Esophagus (tissue), 2 donors: ENCODE results near the gene GRID1. TPM values are rescaled to one million over a fixed set of nuclear protein-coding genes. Genes with fewer than 3 reads are reported as not detected.

ENCODE experiments used
- H3K27ac ChIP-seq, 2 donors: one replicate each; pipeline ENCODE4 v1.5.1; 2013; ENCODE audit warnings: low read depth in 2 of 2, mild to moderate bottlenecking in 2 of 2, inconsistent platforms in 1 of 2, low read length in 1 of 2, moderate library complexity in 1 of 2
- H3K27me3 ChIP-seq, 2 donors: one replicate each; pipeline ENCODE4 v1.6.1; 2013; ENCODE audit warnings: low read length in 2 of 2, control low read depth in 1 of 2, mild to moderate bottlenecking in 1 of 2; ENCODE audit not compliant: insufficient read depth in 2 of 2, control insufficient read depth in 1 of 2
- H3K36me3 ChIP-seq, 2 donors: one replicate each; pipeline ENCODE4 v1.6.1; 2013; ENCODE audit warnings: low read length in 1 of 2; ENCODE audit not compliant: control insufficient read depth in 2 of 2, insufficient read depth in 2 of 2
- H3K4me1 ChIP-seq, 2 donors: one replicate each; pipeline ENCODE4 v1.6.1; 2013; ENCODE audit warnings: low read length in 1 of 2; ENCODE audit not compliant: control insufficient read depth in 2 of 2, insufficient read depth in 2 of 2
- H3K4me3 ChIP-seq, 2 donors: one replicate each; pipeline ENCODE4 v1.5.1; 2013; ENCODE audit warnings: low read length in 2 of 2, mild to moderate bottlenecking in 2 of 2, low read depth in 1 of 2, moderate library complexity in 1 of 2
- H3K9me3 ChIP-seq, 2 donors: one replicate each; pipeline ENCODE4 v1.6.1; 2013; ENCODE audit warnings: mild to moderate bottlenecking in 2 of 2, low read depth in 1 of 2, low read length in 1 of 2, moderate library complexity in 1 of 2; ENCODE audit not compliant: control insufficient read depth in 2 of 2, insufficient read depth in 1 of 2
- WGBS, 2 donors: extraction: QIAGEN DNeasy Blood & Tissue Kit; methylation state at CpG; one replicate each; pipeline ENCODE4 v1.1.7; 2013; 5-methylcytosine and 5-hydroxymethylcytosine counted together
- polyA plus RNA-seq, 2 donors: library from polyadenylated mRNA; stranded (reverse); fragments of 200-250 nt; gene quantifications; one replicate each; pipeline ENCODE4 v1.2.3, GENCODE V29; 2013
- donor health status: healthy with polysubstance abuse.
- donor health status: Bipolar disorder and iron deficiency.

Gene GRID1
- polyA plus RNA-seq, 2 donors, result 0.04 to 0.32 TPM

- H3K27me3 ChIP-seq, result no peaks in the 10 kb centered on the region
- H3K36me3 ChIP-seq, result no peaks in the 10 kb centered on the region
- 90% methylated on average over 7 of the region's 7 CpGs for WGBS, 2 donors
- no peak overlapping the region for H3K27ac ChIP-seq
- peaks cover 0 to 2% of the 10 kb centered on the region in 2 donors for H3K4me1 ChIP-seq
- H3K4me3 ChIP-seq, result no peak overlapping the region
- no peaks in the 10 kb centered on the region for H3K9me3 ChIP-seq
Measured at GRCh38 chr10:86266446-86267242, 100.0 kb downstream of the GRID1 start.

GRCh38 chr10:86265895-86266259, 100.7 kb downstream of the GRID1 start:
- Histone ChIP-seq H3K4me1 (peaks cover 0 to 2% of the 10 kb centered on the region in 2 donors), H3K4me3 (no peak overlapping the region), H3K36me3 (no peaks in the 10 kb centered on the region), H3K27ac (no peak overlapping the region), H3K9me3 (no peaks in the 10 kb centered on the region), H3K27me3 (no peaks in the 10 kb centered on the region)
- 82 to 91% methylated on average over 3 of the region's 3 CpGs for WGBS, 2 donors

GRCh38 chr10:86265236-86265894, 101.2 kb downstream of the GRID1 start:
- Histone ChIP-seq H3K4me3 (no peak overlapping the region), H3K27ac (no peak overlapping the region), H3K4me1 (peaks cover 0 to 2% of the 10 kb centered on the region in 2 donors), H3K27me3 (no peaks in the 10 kb centered on the region), H3K9me3 (no peaks in the 10 kb centered on the region), H3K36me3 (no peaks in the 10 kb centered on the region)
- WGBS, 2 donors, result 70 to 77% methylated on average over 8 of the region's 8 CpGs

- Histone ChIP-seq H3K4me3 (no peak overlapping the region), H3K36me3 (no peaks in the 10 kb centered on the region), H3K27me3 (no peaks in the 10 kb centered on the region), H3K27ac (no peak overlapping the region), H3K4me1 (peaks cover 0 to 2% of the 10 kb centered on the region in 2 donors), H3K9me3 (no peaks in the 10 kb centered on the region)
- 73% methylated on average over 14 of the region's 14 CpGs for WGBS, 2 donors
Measured at GRCh38 chr10:86264481-86265231, 101.9 kb downstream of the GRID1 start.

GRCh38 chr10:86263907-86264306, 102.7 kb downstream of the GRID1 start:
- Histone ChIP-seq H3K36me3 (no peaks in the 10 kb centered on the region), H3K27ac (no peak overlapping the region), H3K4me1 (peaks cover 0 to 2% of the 10 kb centered on the region in 2 donors), H3K27me3 (no peaks in the 10 kb centered on the region), H3K4me3 (no peak overlapping the region), H3K9me3 (no peaks in the 10 kb centered on the region)
- WGBS, 2 donors, result 78 to 82% methylated on average over 5 of the region's 5 CpGs

GRCh38 chr10:86263209-86263608, 103.4 kb downstream of the GRID1 start:
- no peak overlapping the region for H3K27ac ChIP-seq
- no peaks in the 10 kb centered on the region for H3K36me3 ChIP-seq
- H3K27me3 ChIP-seq, result no peaks in the 10 kb centered on the region
- no peaks in the 10 kb centered on the region for H3K9me3 ChIP-seq
- no peak overlapping the region for H3K4me3 ChIP-seq
- 32 to 33% methylated on average over 24 to 27 of the region's 27 CpGs for WGBS, 2 donors
- peaks cover 0 to 2% of the 10 kb centered on the region in 2 donors for H3K4me1 ChIP-seq

- no peaks in the 10 kb centered on the region for H3K9me3 ChIP-seq
- H3K4me1 ChIP-seq, result peaks cover 0 to 2% of the 10 kb centered on the region in 2 donors
- 16 to 21% methylated on average over 29 of the region's 29 CpGs for WGBS, 2 donors
- H3K27ac ChIP-seq, result no peak overlapping the region
- no peaks in the 10 kb centered on the region for H3K27me3 ChIP-seq
- no peak overlapping the region for H3K4me3 ChIP-seq
- no peaks in the 10 kb centered on the region for H3K36me3 ChIP-seq
Measured at GRCh38 chr10:86262688-86263181, 103.9 kb downstream of the GRID1 start.

- H3K4me1 ChIP-seq, result peaks cover 0 to 2% of the 10 kb centered on the region in 2 donors
- no peak overlapping the region for H3K4me3 ChIP-seq
- H3K27me3 ChIP-seq, result no peaks in the 10 kb centered on the region
- H3K36me3 ChIP-seq, result no peaks in the 10 kb centered on the region
- no peak overlapping the region for H3K27ac ChIP-seq
- 52% methylated on average over 14 of the region's 14 CpGs for WGBS, 2 donors
- no peaks in the 10 kb centered on the region for H3K9me3 ChIP-seq
Measured at GRCh38 chr10:86261941-86262687, 104.5 kb downstream of the GRID1 start.

- Histone ChIP-seq H3K4me1 (peaks cover 0 to 2% of the 10 kb centered on the region in 2 donors), H3K27ac (no peak overlapping the region), H3K9me3 (no peaks in the 10 kb centered on the region), H3K36me3 (no peaks in the 10 kb centered on the region), H3K27me3 (no peaks in the 10 kb centered on the region), H3K4me3 (no peak overlapping the region)
- WGBS, 2 donors, result 82 to 88% methylated on average over 5 of the region's 5 CpGs
Measured at GRCh38 chr10:86261470-86261869, 105.1 kb downstream of the GRID1 start.
